SK-N-SH (cell line): ENCODE results near the gene TSPAN13.

Source experiments
- EP300 ChIP-seq, 2 experiments: IDR thresholded peaks; 2 replicates each; pipeline versions ENCODE4 v1.4.0 to v1.6.1; 2012; ENCODE audit warnings: borderline replicate concordance in 1 of 2, low read depth in 1 of 2, low read length in 1 of 2
- EZH2phosphoT487 ChIP-seq: fragments of 200-600 bp; sonication (generic); IDR thresholded peaks from 2 replicates; pipeline ENCODE4 v1.6.1; 2017; ENCODE audit warnings: low read depth, mixed run types, mild to moderate bottlenecking, antibody characterized with exemption, moderate library complexity, borderline replicate concordance
- FOXM1 ChIP-seq: IDR thresholded peaks from 2 replicates; pipeline ENCODE4 v1.4.0; 2012; ENCODE audit warnings: low read depth, mild to moderate bottlenecking
- GATA2 ChIP-seq: sonication (generic); formaldehyde crosslinking; IDR thresholded peaks from 2 replicates; pipeline ENCODE4 v1.5.0; 2020; ENCODE audit warnings: mild to moderate bottlenecking, missing genetic modification reagents
- NRF1 ChIP-seq: IDR thresholded peaks from 2 replicates; pipeline ENCODE4 v1.6.1; 2012; ENCODE audit warnings: low read depth, mild to moderate bottlenecking, low read length
- PBX3 ChIP-seq: IDR thresholded peaks from 2 replicates; pipeline ENCODE4; 2012
- POLR2AphosphoS5 ChIP-seq: IDR thresholded peaks from 2 replicates; pipeline ENCODE4 v1.6.1; 2012; ENCODE audit warnings: low read depth, low read length
- RFX5 ChIP-seq: IDR thresholded peaks from 2 replicates; pipeline ENCODE4 v1.6.1; 2012; ENCODE audit warnings: mild to moderate bottlenecking, improper control_type of control experiment, low read length
- SIN3A ChIP-seq: IDR thresholded peaks from 2 replicates; pipeline ENCODE4 v1.6.1; 2012; ENCODE audit warnings: low read depth, mild to moderate bottlenecking, low read length, moderate library complexity, borderline replicate concordance
- SMC3 ChIP-seq: IDR thresholded peaks from 2 replicates; pipeline ENCODE4 v1.6.1; 2012; ENCODE audit warnings: low read depth, low read length, improper control_type of control experiment
- TF ChIP-seq, protein P1 (sequence below): fragments of 200-600 bp; sonication (generic); IDR thresholded peaks from 2 replicates; pipeline ENCODE4 v1.6.1; 2017; ENCODE audit warnings: antibody characterized with exemption, mild to moderate bottlenecking, moderate library complexity

- no peak for TF ChIP-seq POLR2AphosphoS5
- no peak for TF ChIP-seq FOXM1
- TF ChIP-seq SMC3 = no peak
- TF ChIP-seq SIN3A = no peak
- no peak for TF ChIP-seq EP300 (IDR thresholded peaks at IDR 0.05; ENCODE audit: borderline replicate concordance in 1 of 2, low read depth in 1 of 2, low read length in 1 of 2)
- TF ChIP-seq, protein P1, sequence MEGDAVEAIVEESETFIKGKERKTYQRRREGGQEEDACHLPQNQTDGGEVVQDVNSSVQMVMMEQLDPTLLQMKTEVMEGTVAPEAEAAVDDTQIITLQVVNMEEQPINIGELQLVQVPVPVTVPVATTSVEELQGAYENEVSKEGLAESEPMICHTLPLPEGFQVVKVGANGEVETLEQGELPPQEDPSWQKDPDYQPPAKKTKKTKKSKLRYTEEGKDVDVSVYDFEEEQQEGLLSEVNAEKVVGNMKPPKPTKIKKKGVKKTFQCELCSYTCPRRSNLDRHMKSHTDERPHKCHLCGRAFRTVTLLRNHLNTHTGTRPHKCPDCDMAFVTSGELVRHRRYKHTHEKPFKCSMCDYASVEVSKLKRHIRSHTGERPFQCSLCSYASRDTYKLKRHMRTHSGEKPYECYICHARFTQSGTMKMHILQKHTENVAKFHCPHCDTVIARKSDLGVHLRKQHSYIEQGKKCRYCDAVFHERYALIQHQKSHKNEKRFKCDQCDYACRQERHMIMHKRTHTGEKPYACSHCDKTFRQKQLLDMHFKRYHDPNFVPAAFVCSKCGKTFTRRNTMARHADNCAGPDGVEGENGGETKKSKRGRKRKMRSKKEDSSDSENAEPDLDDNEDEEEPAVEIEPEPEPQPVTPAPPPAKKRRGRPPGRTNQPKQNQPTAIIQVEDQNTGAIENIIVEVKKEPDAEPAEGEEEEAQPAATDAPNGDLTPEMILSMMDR = no peak
- no peak for TF ChIP-seq PBX3
- TF ChIP-seq GATA2 = no peak
- no peak for TF ChIP-seq EZH2phosphoT487
- no peak for TF ChIP-seq NRF1
- TF ChIP-seq RFX5 = no peak
Measured at GRCh38 chr7:16812542-16813231, 59.1 kb downstream of the TSPAN13 start.
